ENCODE data around the gene FHOD1. TPM values are rescaled to one million over a fixed set of nuclear protein-coding genes. Genes with fewer than 3 reads are reported as not detected.

FHOD1 gene
- total and polyA plus RNA-seq, 9 of the 15 experiments (the other 6 are each of a cell fraction or from before 2014, with no cell fraction given) = 18.7 to 126 (median 32.3) TPM

DNA sequence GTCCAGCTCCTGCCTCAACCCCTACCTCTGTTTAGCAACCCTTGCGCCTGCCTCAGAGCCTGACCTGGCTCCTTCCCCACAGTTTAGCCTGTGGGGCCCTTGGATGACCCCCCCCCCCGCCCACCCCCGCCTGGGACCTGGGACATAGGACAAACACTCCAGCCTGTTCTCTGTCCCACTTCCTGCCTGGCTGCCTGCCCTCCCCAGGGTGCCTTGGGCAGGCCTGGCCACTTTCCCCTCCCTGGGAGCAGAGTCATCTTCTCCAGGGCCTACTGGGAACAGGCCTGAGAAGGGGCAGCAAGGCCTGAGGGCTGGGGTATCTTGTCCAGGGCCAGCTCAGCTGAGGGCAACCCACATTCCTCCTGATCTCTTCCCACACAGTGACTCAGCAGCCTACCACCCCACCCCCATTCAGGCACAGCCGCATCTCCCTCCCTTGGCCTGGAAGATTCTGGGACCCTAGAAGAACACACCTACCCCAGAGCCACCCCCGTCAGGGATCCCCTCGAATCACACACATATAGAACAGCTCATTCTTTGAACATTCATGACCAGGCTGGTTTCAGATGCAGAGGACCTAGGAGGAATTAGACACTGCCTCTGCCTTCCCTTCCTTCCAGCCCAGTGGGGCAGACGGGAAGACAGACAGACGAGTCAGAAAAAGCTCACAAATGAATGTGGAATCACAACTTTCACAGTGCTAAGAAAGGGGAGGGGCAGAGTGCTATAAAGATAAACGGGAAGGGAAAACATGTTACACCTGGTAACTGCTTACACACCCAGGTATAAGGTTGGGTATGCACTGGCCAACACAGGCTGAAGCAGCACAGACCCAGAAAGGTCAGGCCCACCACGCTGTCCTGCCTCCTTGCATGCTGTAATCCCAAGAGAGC is 6.0 kb downstream of the FHOD1 start (continued):
- TF ChIP-seq, protein P1, sequence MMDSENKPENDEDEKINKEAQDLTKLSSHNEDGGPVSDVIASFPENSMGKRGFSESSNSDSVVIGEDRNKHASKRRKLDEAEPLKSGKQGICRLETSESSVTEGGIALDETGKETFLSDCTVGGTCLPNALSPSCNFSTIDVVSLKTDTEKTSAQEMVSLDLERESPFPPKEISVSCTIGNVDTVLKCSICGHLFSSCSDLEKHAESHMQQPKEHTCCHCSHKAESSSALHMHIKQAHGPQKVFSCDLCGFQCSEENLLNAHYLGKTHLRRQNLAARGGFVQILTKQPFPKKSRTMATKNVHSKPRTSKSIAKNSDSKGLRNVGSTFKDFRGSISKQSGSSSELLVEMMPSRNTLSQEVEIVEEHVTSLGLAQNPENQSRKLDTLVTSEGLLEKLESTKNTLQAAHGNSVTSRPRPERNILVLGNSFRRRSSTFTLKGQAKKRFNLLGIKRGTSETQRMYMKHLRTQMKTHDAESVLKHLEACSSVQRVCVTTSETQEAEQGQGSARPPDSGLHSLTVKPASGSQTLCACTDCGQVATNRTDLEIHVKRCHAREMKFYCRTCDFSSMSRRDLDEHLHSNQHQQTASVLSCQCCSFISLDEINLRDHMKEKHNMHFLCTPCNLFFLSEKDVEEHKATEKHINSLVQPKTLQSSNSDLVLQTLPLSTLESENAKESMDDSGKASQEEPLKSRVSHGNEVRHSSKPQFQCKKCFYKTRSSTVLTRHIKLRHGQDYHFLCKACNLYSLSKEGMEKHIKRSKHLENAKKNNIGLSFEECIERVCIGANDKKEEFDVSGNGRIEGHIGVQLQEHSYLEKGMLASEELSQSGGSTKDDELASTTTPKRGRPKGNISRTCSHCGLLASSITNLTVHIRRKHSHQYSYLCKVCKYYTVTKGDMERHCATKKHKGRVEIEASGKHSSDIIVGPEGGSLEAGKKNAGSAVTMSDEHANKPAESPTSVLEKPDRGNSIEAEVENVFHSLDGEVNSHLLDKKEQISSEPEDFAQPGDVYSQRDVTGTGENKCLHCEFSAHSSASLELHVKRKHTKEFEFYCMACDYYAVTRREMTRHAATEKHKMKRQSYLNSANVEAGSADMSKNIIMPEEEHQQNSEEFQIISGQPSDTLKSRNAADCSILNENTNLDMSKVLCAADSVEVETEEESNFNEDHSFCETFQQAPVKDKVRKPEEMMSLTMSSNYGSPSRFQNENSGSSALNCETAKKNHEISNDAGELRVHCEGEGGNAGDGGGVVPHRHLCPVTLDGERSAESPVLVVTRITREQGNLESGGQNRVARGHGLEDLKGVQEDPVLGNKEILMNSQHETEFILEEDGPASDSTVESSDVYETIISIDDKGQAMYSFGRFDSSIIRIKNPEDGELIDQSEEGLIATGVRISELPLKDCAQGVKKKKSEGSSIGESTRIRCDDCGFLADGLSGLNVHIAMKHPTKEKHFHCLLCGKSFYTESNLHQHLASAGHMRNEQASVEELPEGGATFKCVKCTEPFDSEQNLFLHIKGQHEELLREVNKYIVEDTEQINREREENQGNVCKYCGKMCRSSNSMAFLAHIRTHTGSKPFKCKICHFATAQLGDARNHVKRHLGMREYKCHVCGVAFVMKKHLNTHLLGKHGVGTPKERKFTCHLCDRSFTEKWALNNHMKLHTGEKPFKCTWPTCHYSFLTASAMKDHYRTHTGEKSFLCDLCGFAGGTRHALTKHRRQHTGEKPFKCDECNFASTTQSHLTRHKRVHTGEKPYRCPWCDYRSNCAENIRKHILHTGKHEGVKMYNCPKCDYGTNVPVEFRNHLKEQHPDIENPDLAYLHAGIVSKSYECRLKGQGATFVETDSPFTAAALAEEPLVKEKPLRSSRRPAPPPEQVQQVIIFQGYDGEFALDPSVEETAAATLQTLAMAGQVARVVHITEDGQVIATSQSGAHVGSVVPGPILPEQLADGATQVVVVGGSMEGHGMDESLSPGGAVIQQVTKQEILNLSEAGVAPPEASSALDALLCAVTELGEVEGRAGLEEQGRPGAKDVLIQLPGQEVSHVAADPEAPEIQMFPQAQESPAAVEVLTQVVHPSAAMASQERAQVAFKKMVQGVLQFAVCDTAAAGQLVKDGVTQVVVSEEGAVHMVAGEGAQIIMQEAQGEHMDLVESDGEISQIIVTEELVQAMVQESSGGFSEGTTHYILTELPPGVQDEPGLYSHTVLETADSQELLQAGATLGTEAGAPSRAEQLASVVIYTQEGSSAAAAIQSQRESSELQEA (IDR thresholded peaks at IDR 0.05; ENCODE audit: low read depth) = no peak
- TF ChIP-seq KDM2B (CRISPR knock-in tag; IDR thresholded peaks at IDR 0.05) = no peak
- TF ChIP-seq PTTG1 (tag; IDR thresholded peaks at IDR 0.05; ENCODE audit: low read depth) = no peak
- TF ChIP-seq BRF1 (IDR thresholded peaks at IDR 0.05; ENCODE audit: borderline replicate concordance, extremely low read depth, insufficient read length) = no peak
- no peak for TF ChIP-seq ZC3H4 (CRISPR knock-in tag; IDR thresholded peaks at IDR 0.05; ENCODE audit: borderline replicate concordance)
- TF ChIP-seq, protein P2, sequence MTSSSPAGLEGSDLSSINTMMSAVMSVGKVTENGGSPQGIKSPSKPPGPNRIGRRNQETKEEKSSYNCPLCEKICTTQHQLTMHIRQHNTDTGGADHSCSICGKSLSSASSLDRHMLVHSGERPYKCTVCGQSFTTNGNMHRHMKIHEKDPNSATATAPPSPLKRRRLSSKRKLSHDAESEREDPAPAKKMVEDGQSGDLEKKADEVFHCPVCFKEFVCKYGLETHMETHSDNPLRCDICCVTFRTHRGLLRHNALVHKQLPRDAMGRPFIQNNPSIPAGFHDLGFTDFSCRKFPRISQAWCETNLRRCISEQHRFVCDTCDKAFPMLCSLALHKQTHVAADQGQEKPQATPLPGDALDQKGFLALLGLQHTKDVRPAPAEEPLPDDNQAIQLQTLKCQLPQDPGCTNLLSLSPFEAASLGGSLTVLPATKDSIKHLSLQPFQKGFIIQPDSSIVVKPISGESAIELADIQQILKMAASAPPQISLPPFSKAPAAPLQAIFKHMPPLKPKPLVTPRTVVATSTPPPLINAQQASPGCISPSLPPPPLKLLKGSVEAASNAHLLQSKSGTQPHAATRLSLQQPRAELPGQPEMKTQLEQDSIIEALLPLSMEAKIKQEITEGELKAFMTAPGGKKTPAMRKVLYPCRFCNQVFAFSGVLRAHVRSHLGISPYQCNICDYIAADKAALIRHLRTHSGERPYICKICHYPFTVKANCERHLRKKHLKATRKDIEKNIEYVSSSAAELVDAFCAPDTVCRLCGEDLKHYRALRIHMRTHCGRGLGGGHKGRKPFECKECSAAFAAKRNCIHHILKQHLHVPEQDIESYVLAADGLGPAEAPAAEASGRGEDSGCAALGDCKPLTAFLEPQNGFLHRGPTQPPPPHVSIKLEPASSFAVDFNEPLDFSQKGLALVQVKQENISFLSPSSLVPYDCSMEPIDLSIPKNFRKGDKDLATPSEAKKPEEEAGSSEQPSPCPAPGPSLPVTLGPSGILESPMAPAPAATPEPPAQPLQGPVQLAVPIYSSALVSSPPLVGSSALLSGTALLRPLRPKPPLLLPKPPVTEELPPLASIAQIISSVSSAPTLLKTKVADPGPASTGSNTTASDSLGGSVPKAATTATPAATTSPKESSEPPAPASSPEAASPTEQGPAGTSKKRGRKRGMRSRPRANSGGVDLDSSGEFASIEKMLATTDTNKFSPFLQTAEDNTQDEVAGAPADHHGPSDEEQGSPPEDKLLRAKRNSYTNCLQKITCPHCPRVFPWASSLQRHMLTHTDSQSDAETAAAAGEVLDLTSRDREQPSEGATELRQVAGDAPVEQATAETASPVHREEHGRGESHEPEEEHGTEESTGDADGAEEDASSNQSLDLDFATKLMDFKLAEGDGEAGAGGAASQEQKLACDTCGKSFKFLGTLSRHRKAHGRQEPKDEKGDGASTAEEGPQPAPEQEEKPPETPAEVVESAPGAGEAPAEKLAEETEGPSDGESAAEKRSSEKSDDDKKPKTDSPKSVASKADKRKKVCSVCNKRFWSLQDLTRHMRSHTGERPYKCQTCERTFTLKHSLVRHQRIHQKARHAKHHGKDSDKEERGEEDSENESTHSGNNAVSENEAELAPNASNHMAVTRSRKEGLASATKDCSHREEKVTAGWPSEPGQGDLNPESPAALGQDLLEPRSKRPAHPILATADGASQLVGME (CRISPR knock-in tag; IDR thresholded peaks at IDR 0.05) = no peak
- no peak for TF ChIP-seq ZNF134 (CRISPR knock-in tag; conservative IDR thresholded peaks at IDR 0.05)
- TF ChIP-seq, protein P3, sequence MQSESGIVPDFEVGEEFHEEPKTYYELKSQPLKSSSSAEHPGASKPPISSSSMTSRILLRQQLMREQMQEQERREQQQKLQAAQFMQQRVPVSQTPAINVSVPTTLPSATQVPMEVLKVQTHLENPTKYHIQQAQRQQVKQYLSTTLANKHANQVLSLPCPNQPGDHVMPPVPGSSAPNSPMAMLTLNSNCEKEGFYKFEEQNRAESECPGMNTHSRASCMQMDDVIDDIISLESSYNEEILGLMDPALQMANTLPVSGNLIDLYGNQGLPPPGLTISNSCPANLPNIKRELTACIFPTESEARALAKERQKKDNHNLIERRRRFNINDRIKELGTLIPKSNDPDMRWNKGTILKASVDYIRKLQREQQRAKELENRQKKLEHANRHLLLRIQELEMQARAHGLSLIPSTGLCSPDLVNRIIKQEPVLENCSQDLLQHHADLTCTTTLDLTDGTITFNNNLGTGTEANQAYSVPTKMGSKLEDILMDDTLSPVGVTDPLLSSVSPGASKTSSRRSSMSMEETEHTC (IDR thresholded peaks at IDR 0.05) = peak; percentile 12; the same call in 1 of the 2 replicates
- peak; percentile 40; the same call in 1 of the 2 replicates for TF ChIP-seq HDAC2 (IDR thresholded peaks at IDR 0.05)
- TF ChIP-seq ZBTB8A (IDR thresholded peaks at IDR 0.05; ENCODE audit: partially characterized antibody) = no peak

Measured in K562 (cell line).